Measurements from ENCODE around the gene PPP2R5D.
A peak's percentile ranks its signal among the peaks of the same experiment; 100 is the strongest.
"Not testable (repeated sequence)": the region's sequence is repeated elsewhere in the genome, so short reads cannot be mapped to it uniquely, and the experiment has no call there.

Gene PPP2R5D

DNA sequence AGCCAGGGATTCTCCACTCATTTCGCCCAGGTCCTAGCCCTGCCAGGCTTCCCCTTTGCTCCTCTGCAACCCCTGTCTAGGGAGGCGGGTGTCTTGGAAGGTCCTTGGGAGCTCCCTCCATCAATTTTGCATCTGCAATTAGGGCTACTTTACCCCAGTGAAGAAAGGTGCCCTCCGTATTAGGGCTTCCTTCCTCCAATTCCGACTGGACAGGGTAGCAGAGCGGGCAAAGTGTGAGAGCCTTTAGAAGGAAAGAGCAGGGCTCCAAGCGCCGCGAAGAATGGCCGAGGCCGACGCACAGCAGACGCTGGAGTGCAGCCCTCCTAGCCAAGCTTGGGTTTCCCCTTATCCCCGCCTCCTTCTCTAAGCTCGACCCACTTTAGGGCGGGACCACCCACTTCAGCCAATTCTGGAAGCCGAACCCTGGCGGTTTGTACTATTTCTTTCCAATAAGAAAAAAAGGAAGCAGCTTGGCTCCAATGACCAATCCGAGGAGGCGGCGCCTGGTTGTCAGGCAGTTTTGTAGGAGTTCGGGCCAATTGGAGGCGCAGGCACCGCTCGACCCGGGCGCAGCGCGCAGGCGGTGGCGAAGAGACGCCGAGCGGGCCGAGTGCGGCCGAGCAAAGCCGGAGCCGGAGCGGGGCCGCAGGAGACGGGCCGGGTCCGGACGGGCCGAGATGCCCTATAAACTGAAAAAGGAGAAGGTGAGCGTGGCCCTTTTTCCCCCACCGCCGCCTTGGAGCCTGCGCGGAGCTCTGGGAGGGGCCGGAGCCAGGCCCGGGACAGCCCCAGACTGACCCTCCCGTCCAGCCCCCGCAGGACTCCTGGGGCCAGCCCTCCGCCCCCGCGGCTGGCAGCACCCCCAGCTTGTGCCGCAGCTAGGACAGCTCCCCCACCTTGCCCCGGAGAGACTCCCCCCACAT, at the start of gene PPP2R5D:
PPP2R5D (plus strand) TSS at position 570 of the 923 bp plus-strand sequence; CDS start at position 678, 108 bp downstream.
- DNase-seq (ENCODE audit: low read depth in 1 of 2, low spot score in 1 of 2) = peak; percentile 92 to 95

GRCh38 chr6:42935322-42935721, 49.0 kb upstream of the PPP2R5D start:
- DNase-seq (ENCODE audit: low read depth in 1 of 2, low spot score in 1 of 2) = no peak

- no peak for DNase-seq (ENCODE audit: low read depth in 1 of 2, low spot score in 1 of 2)
Measured at GRCh38 chr6:42936398-42936797, 48.0 kb upstream of the PPP2R5D start.

- DNase-seq (ENCODE audit: low read depth in 1 of 2, low spot score in 1 of 2) = no peak
Measured at GRCh38 chr6:42937548-42938427, 46.6 kb upstream of the PPP2R5D start.

DNA sequence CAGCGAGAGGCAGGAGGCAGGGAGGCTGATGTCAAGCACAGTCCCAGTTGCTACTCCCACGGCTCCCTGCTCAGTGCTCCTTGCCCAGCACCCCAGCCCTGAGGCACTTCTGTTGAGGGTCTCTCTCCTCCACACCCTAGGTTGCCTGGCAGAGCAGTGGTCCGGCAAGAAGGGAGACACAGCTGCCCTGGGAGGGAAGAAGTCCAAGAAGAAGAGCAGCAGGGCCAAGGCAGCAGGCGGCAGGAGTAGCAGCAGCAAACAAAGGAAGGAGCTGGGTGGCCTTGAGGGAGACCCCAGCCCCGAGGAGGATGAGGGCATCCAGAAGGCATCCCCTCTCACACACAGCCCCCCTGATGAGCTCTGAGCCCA, 46.0 kb upstream of the PPP2R5D start:
- no peak for DNase-seq (ENCODE audit: low read depth in 1 of 2, low spot score in 1 of 2)

DNA sequence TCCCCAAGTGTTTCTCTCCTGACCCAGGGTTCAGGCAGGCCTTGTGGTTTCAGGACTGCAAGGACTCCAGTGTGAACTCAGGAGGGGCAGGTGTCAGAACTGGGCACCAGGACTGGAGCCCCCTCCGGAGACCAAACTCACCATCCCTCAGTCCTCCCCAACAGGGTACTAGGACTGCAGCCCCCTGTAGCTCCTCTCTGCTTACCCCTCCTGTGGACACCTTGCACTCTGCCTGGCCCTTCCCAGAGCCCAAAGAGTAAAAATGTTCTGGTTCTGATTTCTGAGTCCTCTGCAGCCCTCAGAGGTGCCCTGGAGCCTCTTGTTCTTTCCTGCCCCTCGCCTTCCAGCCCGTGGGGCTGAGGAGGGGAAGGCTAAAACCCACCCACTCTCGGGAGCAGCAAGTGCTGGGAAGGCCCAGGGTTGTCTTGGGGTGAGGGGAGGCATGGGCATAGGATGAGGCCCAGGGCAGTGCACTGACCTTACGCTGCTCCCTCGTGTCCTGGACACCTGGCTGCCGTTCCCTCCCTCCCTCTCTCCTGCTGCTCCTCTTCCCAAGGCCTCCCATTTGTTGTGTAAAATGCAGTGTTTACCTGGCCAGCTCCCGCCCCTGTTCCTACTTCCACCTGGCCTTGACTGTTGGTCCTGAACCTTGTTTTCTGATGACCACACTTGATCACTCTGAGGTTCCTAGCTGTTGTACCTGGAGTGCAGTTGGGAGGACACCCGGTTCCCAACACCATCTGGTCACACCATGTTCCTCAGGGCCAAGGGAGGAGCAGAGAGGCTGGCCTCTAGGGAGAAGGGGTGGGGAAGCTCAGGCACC, 45.2 kb upstream of the PPP2R5D start:
- no peak for DNase-seq (ENCODE audit: low read depth in 1 of 2, low spot score in 1 of 2)

DNA sequence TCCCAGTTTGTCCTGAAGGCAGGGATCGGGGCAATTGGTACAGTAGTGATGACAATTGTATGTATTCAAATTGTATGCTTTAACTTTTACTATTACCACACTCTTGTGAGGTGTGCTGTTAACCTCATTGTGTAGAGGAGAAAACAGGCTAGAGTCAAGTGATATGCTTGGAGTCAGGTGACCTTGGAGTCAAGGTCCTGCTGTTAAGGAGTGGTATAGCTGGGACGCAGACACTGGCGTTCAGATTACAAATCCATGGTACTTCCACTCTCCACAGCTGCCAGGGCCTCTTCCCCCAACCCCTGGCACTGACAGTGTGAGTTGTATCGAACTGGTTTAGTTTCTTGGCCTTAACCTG, 44.6 kb upstream of the PPP2R5D start:
- no peak for DNase-seq (ENCODE audit: low read depth in 1 of 2, low spot score in 1 of 2)

DNA sequence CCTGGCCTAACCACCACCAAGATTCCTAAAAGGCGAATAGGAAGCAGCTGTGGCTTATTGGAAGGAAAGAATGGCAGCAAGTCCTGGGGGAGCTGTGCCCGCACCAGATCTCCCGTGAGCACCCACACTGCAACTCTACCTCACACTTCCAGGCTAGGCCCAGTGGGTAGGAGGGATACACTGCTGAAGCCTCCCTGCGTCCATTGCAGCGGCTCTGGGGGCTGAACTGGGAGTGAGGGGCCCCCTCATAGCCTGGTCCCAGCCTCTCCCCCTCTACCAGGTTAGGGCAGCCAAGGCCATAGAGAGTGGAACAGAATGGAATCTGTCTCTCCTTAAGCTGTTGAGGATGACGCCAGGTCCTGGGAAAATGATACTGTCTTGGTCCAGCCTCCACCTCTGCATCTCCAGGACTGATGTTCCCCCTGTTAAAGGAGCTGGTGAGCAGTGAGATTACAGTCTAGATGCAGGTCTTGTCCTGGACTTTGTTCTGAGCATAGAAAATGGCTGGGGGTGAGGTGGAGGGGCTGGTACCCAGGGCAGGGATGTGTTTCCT, 43.8 kb upstream of the PPP2R5D start:
- DNase-seq (ENCODE audit: low read depth in 1 of 2, low spot score in 1 of 2) = no peak

- not testable (repeated sequence) for DNase-seq (ENCODE audit: low read depth in 1 of 2, low spot score in 1 of 2)
Measured at GRCh38 chr6:42941356-42941755, 43.0 kb upstream of the PPP2R5D start.

- no peak for DNase-seq (ENCODE audit: low read depth in 1 of 2, low spot score in 1 of 2)
Measured at GRCh38 chr6:42942444-42942843, 41.9 kb upstream of the PPP2R5D start.

- DNase-seq (ENCODE audit: low read depth in 1 of 2, low spot score in 1 of 2) = no peak
Measured at GRCh38 chr6:42947950-42948349, 36.4 kb upstream of the PPP2R5D start.

DNA sequence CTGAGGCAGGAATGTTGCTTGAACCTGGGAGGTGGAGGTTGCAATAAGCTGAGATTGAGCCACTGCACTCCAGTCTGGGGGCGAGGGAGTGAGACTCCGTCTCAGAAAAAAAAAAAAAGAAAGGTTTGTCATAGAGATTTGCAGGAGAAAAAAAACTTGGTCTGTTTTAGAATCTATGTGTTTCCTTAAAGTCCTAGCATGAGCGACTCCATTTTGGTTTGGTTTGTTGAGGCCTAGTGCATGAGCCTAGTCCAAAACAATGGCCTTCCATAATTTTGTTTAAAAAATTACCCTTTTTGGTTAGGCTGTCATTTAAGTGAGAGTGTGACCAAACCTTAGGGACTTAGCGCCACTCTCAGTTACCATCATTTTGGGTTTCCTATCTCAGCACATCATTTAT, 32.0 kb upstream of the PPP2R5D start:
- DNase-seq (ENCODE audit: low read depth in 1 of 2, low spot score in 1 of 2) = no peak

GRCh38 chr6:42954405-42954804, 30.0 kb upstream of the PPP2R5D start:
- not testable (repeated sequence) for DNase-seq (ENCODE audit: low read depth in 1 of 2, low spot score in 1 of 2)

GRCh38 chr6:42958125-42958524, 26.2 kb upstream of the PPP2R5D start:
- no peak for DNase-seq (ENCODE audit: low read depth in 1 of 2, low spot score in 1 of 2)

- no peak for DNase-seq (ENCODE audit: low read depth in 1 of 2, low spot score in 1 of 2)
Measured at GRCh38 chr6:42959917-42960242, 24.5 kb upstream of the PPP2R5D start.

DNA sequence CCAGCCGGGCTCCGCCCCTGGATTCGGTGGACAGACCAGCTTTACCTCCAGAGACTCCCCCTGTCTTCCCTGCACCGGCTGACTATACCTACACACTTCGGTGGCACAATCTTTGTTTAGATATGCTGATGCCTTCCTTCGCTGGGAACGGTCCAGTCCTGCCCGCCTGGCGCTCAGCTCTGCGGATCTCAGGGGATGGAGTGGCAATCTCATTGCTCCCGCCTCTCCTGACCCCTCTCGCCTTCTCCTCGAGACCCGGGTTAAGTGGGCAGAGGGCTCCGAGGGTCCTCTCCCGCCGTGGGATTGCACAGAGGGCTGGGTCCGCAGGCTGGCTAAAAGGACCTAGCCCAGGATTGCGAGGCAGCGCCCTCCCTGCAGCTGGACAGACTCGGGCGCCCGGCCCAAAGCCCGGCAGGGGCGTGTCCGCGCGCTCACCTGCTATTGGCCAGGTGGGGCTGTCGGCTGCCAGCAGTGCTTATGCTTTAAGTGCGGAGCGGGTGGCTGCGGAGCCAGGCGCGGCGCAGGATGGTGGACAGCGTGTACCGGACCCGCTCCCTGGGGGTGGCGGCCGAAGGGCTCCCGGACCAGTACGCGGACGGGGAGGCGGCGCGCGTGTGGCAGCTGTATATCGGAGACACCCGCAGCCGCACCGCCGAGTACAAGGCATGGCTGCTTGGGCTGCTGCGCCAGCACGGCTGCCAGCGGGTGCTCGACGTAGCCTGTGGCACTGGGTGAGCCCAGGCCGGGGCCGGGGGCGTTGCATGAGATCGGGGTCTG, 23.9 kb upstream of the PPP2R5D start, which contains the start of gene GNMT:
GNMT (plus strand) TSS at position 512 of the 777 bp plus-strand sequence; CDS start at position 526, 14 bp downstream.
- peak in 1 of 2 donors; percentile 29 for DNase-seq (ENCODE audit: low read depth in 1 of 2, low spot score in 1 of 2)

- no peak for DNase-seq (ENCODE audit: low read depth in 1 of 2, low spot score in 1 of 2)
Measured at GRCh38 chr6:42961020-42961470, 23.3 kb upstream of the PPP2R5D start.

DNA sequence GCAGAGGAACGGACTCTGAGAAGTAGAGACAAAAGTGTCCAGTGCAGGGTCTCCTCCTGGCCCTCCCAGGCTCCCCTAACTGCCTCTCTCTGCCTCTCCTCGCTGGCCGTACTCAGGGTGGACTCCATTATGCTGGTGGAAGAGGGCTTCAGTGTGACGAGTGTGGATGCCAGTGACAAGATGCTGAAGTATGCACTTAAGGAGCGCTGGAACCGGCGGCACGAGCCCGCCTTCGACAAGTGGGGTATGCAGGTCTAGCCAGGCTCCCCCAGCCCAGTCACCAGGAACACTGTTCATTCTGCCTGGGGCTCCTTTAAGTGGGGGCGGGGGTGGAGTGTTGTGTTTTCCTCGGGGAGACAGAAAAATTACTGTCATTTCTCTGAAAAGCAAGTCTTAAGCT, 22.3 kb upstream of the PPP2R5D start:
- no peak for DNase-seq (ENCODE audit: low read depth in 1 of 2, low spot score in 1 of 2)

DNA sequence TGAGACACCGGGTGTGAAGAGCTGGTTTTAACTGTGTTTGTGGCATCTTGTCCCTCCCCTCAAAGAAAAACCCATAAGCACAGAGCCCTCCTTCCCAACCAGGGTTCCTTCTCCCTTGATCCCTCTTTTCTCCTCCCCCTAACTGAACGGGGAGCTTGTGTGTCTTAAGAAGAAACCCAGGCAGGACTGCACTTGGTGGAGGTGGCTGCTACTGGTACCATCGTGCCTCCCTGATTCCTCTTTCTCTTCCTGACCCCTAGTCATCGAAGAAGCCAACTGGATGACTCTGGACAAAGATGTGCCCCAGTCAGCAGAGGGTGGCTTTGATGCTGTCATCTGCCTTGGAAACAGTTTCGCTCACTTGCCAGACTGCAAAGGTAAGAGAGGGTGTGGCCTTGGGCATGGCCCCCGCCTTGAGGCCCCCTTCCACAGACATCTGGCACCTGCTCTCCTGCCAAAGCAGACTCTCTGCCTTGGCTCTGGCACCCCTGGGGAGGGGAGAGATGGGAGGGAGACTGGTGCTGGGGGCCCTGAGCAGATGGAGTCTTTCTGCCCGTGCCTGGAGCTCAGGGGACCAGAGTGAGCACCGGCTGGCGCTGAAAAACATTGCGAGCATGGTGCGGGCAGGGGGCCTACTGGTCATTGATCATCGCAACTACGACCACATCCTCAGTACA, 21.7 kb upstream of the PPP2R5D start:
- DNase-seq (ENCODE audit: low read depth in 1 of 2, low spot score in 1 of 2) = no peak

Data from activated T-helper 1 cell treated with anti-CD3 and anti-CD28 coated beads, Interleukin-2, amount 50 U/mL, for 16 hours (primary cell).